Psoas muscle (tissue), 8 donors: ENCODE data around the gene HID1. TPM values are rescaled to one million over a fixed set of nuclear protein-coding genes. Genes with fewer than 3 reads are reported as not detected.

Experiments used
- ATAC-seq, 4 donors: fragments of 200-7000 bp; cut with Tn5 transposase; one replicate each; pipeline ENCODE4 v1.9.1; 2020; ENCODE audit warnings: moderate library complexity in 3 of 4, mild to moderate bottlenecking in 2 of 4
- DNase-seq, 2 donors: peaks; one replicate each; pipeline ENCODE4 v3.0.0-alpha.2; 2020
- H3K27ac ChIP-seq: fragments of 200-600 bp; one replicate; pipeline ENCODE4 v1.8.0; 2022
- H3K27me3 ChIP-seq, 3 donors: fragments of 200-600 bp in 1 of 3; one replicate each; pipeline versions ENCODE4 v1.6.1 to v1.8.0; 2013 to 2022; ENCODE audit warnings: low read length in 2 of 3, mild to moderate bottlenecking in 2 of 3, moderate library complexity in 1 of 3; ENCODE audit not compliant: insufficient read depth in 3 of 3
- H3K36me3 ChIP-seq, 2 donors: fragments of 200-600 bp in 1 of 2; one replicate each; pipeline versions ENCODE4 v1.6.1 to v1.8.0; 2013 to 2022; ENCODE audit warnings: low read depth in 1 of 2, mild to moderate bottlenecking in 1 of 2, moderate library complexity in 1 of 2; ENCODE audit not compliant: insufficient read depth in 1 of 2
- H3K4me1 ChIP-seq: fragments of 200-600 bp; one replicate; pipeline ENCODE4 v1.8.0; 2022
- H3K4me3 ChIP-seq: fragments of 200-600 bp; one replicate; pipeline ENCODE4 v1.8.0; 2022; ENCODE audit warnings: mild to moderate bottlenecking
- H3K9me3 ChIP-seq: fragments of 200-600 bp; one replicate; pipeline ENCODE4 v1.8.0; 2022
- WGBS, 3 donors: extraction: QIAGEN DNeasy Blood & Tissue Kit; methylation state at CpG; one replicate each; pipeline versions ENCODE4 v1.1.6 to v1.1.7; 2013; 5-methylcytosine and 5-hydroxymethylcytosine counted together
- intact Hi-C, 2 donors: fragments of 100-400 bp; cut with DNase I; formaldehyde crosslinking; loops; one replicate each; pipeline versions ENCODE4 v1.11.0 to v1.14.2; 2022
- polyA plus RNA-seq, 3 donors: library from polyadenylated mRNA; stranded (reverse); fragments of 200-250 nt; gene quantifications; one replicate each; pipeline ENCODE4 v1.2.3, GENCODE V29; 2013
- total RNA-seq, 4 donors: library from RNA; stranded (reverse); fragmentation: NEBNext Ultra II Directional in 2 of 4; extraction: Animal tissue kit (Norgen Biotek cat#: 25700) in 2 of 4; gene quantifications; one replicate each; pipeline versions ENCODE4 v1.2.1 to v1.2.4, GENCODE V29; 2021 to 2023
- TF ChIP-seq, protein P1 (sequence below): fragments of 200-600 bp; IDR thresholded peaks from one replicate; pipeline ENCODE4 v1.8.0; 2022; ENCODE audit warnings: antibody characterized with exemption
- donor health status: healthy with polysubstance abuse.
- donor health status: DM: no; HTN: no; CAD: no; lungs with moderate emphysema.
- donor health status: Bipolar disorder and iron deficiency.
- donor health status: healthy.
- donor health status: DM: yes; HTN: yes; CAD: no.
- donor health status: DM: no; HTN: no; CAD: no.
- donor health status: DM: no; HTN: no; CAD: no.
- donor health status: DM: yes; HTN: yes; CAD: no.

The HID1 gene
- total and polyA plus RNA-seq, 7 donors, result 1.7 to 10.4 (median 2.6) TPM

DNA sequence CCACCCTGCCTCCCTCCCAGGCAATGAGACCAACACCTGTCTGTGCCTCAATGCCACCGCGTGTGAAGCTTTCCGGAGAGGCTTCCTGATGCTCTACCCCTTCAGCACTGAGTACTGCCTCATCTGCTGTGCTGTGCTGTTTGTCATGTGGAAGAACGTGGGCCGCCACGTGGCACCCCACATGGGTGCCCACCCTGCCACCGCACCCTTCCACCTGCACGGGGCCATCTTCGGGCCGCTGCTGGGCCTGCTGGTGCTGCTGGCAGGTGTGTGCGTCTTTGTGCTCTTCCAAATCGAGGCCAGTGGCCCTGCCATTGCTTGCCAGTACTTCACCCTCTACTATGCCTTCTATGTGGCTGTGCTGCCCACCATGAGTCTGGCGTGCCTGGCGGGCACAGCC is 25.9 kb downstream of the HID1 start:
- no peak overlapping the region for H3K4me3 ChIP-seq

DNA sequence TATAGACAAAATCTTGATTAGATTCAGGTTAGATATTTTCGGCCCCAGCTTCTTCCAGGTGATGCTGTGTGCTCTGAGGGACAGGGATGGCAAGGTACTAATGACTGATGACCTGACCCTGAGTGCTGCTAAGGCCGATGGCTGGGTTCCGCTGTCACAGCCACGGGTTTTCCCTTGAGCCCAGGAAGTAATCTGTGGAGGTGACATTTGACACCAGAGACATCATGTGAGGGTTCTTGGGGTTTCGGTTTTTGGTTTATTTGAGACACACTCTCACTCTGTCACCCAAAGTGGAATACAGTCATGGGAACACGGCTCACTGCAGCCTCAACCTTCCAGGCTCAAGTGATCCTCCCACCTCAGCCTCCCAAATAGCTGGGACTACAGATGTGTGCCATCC is 27.0 kb downstream of the HID1 start:
- Histone ChIP-seq H3K36me3 (no peaks in the 10 kb centered on the region), H3K4me1 (no peaks in the 10 kb centered on the region), H3K27me3 (peaks cover 0 to 59% (median 5%) of the 10 kb centered on the region in 3 donors), H3K9me3 (no peaks in the 10 kb centered on the region), H3K4me3 (no peak overlapping the region), H3K27ac (no peak overlapping the region)
- 25 to 34% (median 26%) methylated on average over 6 of the region's 6 CpGs for WGBS, 3 donors
- no peak for DNase-seq
- ATAC-seq, result no peak
- TF ChIP-seq, protein P1, sequence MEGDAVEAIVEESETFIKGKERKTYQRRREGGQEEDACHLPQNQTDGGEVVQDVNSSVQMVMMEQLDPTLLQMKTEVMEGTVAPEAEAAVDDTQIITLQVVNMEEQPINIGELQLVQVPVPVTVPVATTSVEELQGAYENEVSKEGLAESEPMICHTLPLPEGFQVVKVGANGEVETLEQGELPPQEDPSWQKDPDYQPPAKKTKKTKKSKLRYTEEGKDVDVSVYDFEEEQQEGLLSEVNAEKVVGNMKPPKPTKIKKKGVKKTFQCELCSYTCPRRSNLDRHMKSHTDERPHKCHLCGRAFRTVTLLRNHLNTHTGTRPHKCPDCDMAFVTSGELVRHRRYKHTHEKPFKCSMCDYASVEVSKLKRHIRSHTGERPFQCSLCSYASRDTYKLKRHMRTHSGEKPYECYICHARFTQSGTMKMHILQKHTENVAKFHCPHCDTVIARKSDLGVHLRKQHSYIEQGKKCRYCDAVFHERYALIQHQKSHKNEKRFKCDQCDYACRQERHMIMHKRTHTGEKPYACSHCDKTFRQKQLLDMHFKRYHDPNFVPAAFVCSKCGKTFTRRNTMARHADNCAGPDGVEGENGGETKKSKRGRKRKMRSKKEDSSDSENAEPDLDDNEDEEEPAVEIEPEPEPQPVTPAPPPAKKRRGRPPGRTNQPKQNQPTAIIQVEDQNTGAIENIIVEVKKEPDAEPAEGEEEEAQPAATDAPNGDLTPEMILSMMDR, result no peak
- intact Hi-C loops, result no loop called here

More for the DNA sequence above, 25.9 kb downstream of the HID1 start:
- ATAC-seq, result no peak
- no peaks in the 10 kb centered on the region for H3K4me1 ChIP-seq
- no peak overlapping the region for H3K27ac ChIP-seq
- WGBS, 3 donors, result 81 to 86% (median 85%) methylated on average over 14 of the region's 14 CpGs
- TF ChIP-seq, protein P1, result no peak
- intact Hi-C loops, result no loop called here
- DNase-seq, result no peak
- H3K27me3 ChIP-seq, result peaks cover 0 to 67% (median 9%) of the 10 kb centered on the region in 3 donors
- H3K36me3 ChIP-seq, result no peaks in the 10 kb centered on the region
- H3K9me3 ChIP-seq, result no peaks in the 10 kb centered on the region

DNA sequence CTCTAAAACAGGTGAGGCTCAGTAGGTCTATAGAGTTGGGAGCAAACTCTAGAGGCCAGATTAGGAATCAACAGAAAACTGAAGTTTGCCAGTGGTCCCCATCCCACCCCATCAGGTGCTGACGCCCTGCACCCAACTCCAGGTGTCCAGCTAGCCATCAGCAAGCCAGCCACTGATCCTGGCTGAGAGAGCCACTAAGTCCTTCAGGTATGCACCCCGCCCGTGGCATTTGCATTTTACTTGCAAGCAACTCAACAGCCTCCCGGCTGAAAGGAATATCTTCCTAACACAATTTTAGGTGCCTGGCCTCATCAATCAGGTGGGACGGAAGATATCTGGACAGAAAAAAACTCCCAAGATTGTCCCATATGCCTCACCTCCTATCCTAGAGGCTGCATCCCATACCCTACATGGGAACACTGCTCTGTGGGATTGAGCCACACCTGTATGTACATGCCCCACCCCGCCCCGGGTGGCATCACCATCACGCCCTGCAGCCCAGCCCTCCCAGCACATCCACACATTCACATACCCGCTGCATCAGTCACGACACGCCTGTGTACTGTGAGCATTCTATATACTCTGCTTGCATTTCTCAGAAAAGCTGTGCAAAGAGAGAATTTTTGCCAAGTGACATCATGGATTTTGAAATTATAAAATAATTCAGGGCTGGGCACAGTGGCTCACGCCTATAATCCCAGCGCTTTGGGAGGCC is 28.6 kb downstream of the HID1 start:
- H3K27me3 ChIP-seq, result peaks cover 0 to 60% (median 2%) of the 10 kb centered on the region in 3 donors
- WGBS, 3 donors, result 49 to 57% (median 56%) methylated on average over 13 of the region's 13 CpGs
- no peak for DNase-seq

DNA sequence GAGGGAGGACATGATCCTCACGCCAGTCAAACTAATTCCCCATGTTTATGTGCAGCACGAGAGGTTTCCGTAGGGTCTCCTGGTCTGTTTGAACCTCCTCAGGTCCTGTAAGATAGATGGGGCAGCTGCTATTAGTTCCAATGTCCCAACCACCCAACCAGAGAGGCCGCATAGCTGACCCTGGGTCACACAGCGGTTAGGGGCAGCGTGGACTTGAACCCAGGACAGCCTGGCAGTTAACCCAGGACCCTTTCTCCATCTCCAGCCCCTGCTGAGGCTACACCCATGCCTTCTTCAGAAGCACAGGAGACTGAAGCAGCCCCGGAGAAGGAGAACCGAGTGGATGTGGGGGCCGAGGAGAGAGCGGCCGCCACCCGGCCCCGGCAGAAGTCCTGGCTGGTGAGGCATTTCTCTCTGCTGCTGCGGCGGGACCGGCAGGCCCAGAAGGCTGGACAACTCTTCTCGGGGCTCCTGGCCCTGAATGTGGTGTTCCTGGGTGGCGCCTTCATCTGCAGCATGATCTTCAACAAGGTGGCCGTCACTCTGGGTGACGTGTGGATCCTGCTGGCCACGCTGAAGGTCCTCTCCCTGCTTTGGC is 31.3 kb downstream of the HID1 start:
- TF ChIP-seq, protein P1, result no peak
- H3K36me3 ChIP-seq, result no peaks in the 10 kb centered on the region
- H3K9me3 ChIP-seq, result no peaks in the 10 kb centered on the region
- intact Hi-C loops, result no loop called here
- no peaks in the 10 kb centered on the region for H3K4me1 ChIP-seq
- no peak overlapping the region for H3K4me3 ChIP-seq
- ATAC-seq (no peak), DNase-seq (no peak)
- no peak overlapping the region for H3K27ac ChIP-seq
- peaks cover 0 to 67% (median 5%) of the 10 kb centered on the region in 3 donors for H3K27me3 ChIP-seq
- WGBS, 3 donors, result 69 to 72% (median 71%) methylated on average over 16 to 21 of the region's 21 CpGs

More for the DNA sequence above, 28.6 kb downstream of the HID1 start:
- Histone ChIP-seq H3K9me3 (no peaks in the 10 kb centered on the region), H3K36me3 (no peaks in the 10 kb centered on the region), H3K4me1 (no peaks in the 10 kb centered on the region), H3K27ac (no peak overlapping the region), H3K4me3 (no peak overlapping the region)
- intact Hi-C loops, result no loop called here
- ATAC-seq, result no peak
- TF ChIP-seq, protein P1, result no peak
